Suprapubic skin (tissue), 3 donors: Measurements from ENCODE around the gene NCBP2.

Source experiments
- EP300 ChIP-seq: sonication (generic); formaldehyde crosslinking; IDR thresholded peaks from one replicate; pipeline ENCODE4 v1.6.1; 2017; ENCODE audit warnings: antibody characterized with exemption
- POLR2A ChIP-seq, 2 donors: fragments of 450-650 bp; IDR thresholded peaks; one replicate each; pipeline ENCODE4 v1.6.1; 2017; ENCODE audit warnings: antibody characterized with exemption in 2 of 2, mild to moderate bottlenecking in 2 of 2, moderate library complexity in 2 of 2
- TF ChIP-seq, protein P1 (sequence below), 2 donors: fragments of 200-600 bp in 1 of 2; fragments of 450-650 bp in 1 of 2; sonication (generic) in 1 of 2; IDR thresholded peaks; one replicate each; pipeline ENCODE4 v1.5.1; 2016 to 2019; ENCODE audit warnings: antibody characterized with exemption in 2 of 2, mild to moderate bottlenecking in 1 of 2, moderate library complexity in 1 of 2

DNA sequence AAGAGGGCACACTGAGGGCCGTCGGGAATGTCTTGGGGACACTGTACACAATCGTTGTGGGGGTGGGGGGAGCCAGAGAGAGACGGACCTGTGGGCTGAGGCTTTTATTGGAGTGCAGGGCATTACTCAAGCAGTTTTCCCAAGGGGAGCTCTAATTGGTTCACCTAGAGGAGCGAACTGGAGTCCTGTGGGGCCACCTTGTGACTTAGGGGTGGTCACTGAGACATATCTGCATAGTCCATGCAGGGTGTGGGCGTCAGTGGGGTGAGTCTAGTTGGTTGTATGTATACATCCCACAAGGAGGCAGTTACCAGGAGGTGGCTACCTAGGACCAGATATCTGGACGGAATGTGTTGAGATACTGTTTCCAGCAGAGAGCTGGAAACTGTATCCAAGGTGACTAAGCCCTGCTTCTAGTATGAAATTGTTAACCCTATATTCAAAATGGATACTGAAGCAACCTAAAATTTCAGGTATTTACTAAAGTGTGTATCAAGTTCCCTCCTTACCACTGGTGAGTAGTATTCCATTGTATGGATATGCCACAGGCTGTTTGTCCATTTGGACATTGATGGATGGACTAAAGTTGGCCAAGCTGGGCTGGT is 28.9 kb upstream of the NCBP2 start:
- TF ChIP-seq POLR2A (IDR thresholded peaks at IDR 0.05) (no peak), EP300 (no peak)
- TF ChIP-seq, protein P1, sequence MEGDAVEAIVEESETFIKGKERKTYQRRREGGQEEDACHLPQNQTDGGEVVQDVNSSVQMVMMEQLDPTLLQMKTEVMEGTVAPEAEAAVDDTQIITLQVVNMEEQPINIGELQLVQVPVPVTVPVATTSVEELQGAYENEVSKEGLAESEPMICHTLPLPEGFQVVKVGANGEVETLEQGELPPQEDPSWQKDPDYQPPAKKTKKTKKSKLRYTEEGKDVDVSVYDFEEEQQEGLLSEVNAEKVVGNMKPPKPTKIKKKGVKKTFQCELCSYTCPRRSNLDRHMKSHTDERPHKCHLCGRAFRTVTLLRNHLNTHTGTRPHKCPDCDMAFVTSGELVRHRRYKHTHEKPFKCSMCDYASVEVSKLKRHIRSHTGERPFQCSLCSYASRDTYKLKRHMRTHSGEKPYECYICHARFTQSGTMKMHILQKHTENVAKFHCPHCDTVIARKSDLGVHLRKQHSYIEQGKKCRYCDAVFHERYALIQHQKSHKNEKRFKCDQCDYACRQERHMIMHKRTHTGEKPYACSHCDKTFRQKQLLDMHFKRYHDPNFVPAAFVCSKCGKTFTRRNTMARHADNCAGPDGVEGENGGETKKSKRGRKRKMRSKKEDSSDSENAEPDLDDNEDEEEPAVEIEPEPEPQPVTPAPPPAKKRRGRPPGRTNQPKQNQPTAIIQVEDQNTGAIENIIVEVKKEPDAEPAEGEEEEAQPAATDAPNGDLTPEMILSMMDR (IDR thresholded peaks at IDR 0.05) = no peak
